Measurements from ENCODE around the gene NANP. TPM values are rescaled to one million over a fixed set of nuclear protein-coding genes. Genes with fewer than 3 reads are reported as not detected.
A peak's percentile ranks its signal among the peaks of the same experiment; 100 is the strongest.

The NANP gene
- total and polyA plus RNA-seq, 2 of the 13 experiments (the other 11 are each of a cell fraction or from before 2014, with no cell fraction given) = 8.9 to 21.5 TPM

- TF ChIP-seq HOXA5 (CRISPR knock-in tag; IDR thresholded peaks at IDR 0.05) = no peak
- TF ChIP-seq ELF4 (CRISPR knock-in tag; IDR thresholded peaks at IDR 0.05; ENCODE audit: borderline replicate concordance) = no peak
- no peak for TF ChIP-seq MAFG (CRISPR knock-in tag; IDR thresholded peaks at IDR 0.05)
- TF ChIP-seq SOX13 (IDR thresholded peaks at IDR 0.05) = peak; percentile 45; the same call in 1 of the 2 replicates
- TF ChIP-seq SOX13 (CRISPR knock-in tag; conservative IDR thresholded peaks at IDR 0.05 in 1 of 2, IDR thresholded peaks at IDR 0.05 in 1 of 2) = peak in 1 of 2 experiments; percentile 66; a peak in 1 of 4 replicates
- TF ChIP-seq ZBTB46 (CRISPR knock-in tag; IDR thresholded peaks at IDR 0.05; ENCODE audit: borderline replicate concordance) = 0 out of 2 replicates have a peak, but pooled peaks have one; percentile 69
- TF ChIP-seq GATAD1 (CRISPR knock-in tag; IDR thresholded peaks at IDR 0.05) = no peak
- no peak for TF ChIP-seq GMEB2 (CRISPR knock-in tag; IDR thresholded peaks at IDR 0.05; ENCODE audit: low read depth)
- TF ChIP-seq NR2F1 (CRISPR knock-in tag; IDR thresholded peaks at IDR 0.05) = peak; percentile 67 to 79
- TF ChIP-seq ZNF501 (CRISPR knock-in tag; IDR thresholded peaks at IDR 0.05) = no peak
- no peak for TF ChIP-seq EED (CRISPR knock-in tag; IDR thresholded peaks at IDR 0.05)
- TF ChIP-seq ZNF549 (CRISPR knock-in tag; IDR thresholded peaks at IDR 0.05) = no peak
- no peak for TF ChIP-seq ATF6 (CRISPR knock-in tag; conservative IDR thresholded peaks at IDR 0.05)
- no peak for TF ChIP-seq CBX1 (IDR thresholded peaks at IDR 0.05; ENCODE audit: low read depth)
- TF ChIP-seq ZKSCAN1 (IDR thresholded peaks at IDR 0.05; ENCODE audit: low read length) = 0 out of 2 replicates have a peak, but pooled peaks have one; percentile 14
- TF ChIP-seq KLF16 (CRISPR knock-in tag; IDR thresholded peaks at IDR 0.05) = no peak
- TF ChIP-seq FOXP4 (CRISPR knock-in tag; IDR thresholded peaks at IDR 0.05) = peak; percentile 57
- 0 out of 2 replicates have a peak, but pooled peaks have one; percentile 11 for TF ChIP-seq DMAP1 (CRISPR knock-in tag; IDR thresholded peaks at IDR 0.05)
- TF ChIP-seq ZNF776 (CRISPR knock-in tag; IDR thresholded peaks at IDR 0.05) = no peak
- TF ChIP-seq IRF1 (CRISPR knock-in tag; IDR thresholded peaks at IDR 0.05; ENCODE audit: low read depth) = no peak
- TF ChIP-seq NCOR1 (IDR thresholded peaks at IDR 0.05; ENCODE audit: borderline replicate concordance, low read length) = peak; percentile 55; the same call in 1 of the 2 replicates
- TF ChIP-seq NR2F6 (IDR thresholded peaks at IDR 0.05) = peak; percentile 88
- TF ChIP-seq NR2F6 (CRISPR knock-in tag; IDR thresholded peaks at IDR 0.05) = peak; percentile 88
Measured at GRCh38 chr20:25579081-25579770, 44.6 kb downstream of the NANP start (continued).

Measured in HepG2 (cell line).